CD14-positive monocyte (primary cell): Measurements from ENCODE around the gene ADSS1. TPM values are rescaled to one million over a fixed set of nuclear protein-coding genes. Genes with fewer than 3 reads are reported as not detected.

Source experiments
- DNase-seq, 3 donors: peaks; one replicate each; pipeline ENCODE4 v3.0.0-alpha.2; 2011 to 2022
- H2AFZ ChIP-seq: 2 replicates; pipeline ENCODE4 v1.6.0; 2012; ENCODE audit warnings: mild to moderate bottlenecking, low read depth, low read length, inconsistent platforms; ENCODE audit not compliant: insufficient read depth, poor library complexity, severe bottlenecking
- H3K27ac ChIP-seq, 2 donors: 1 replicate in 1 of 2; 2 replicates in 1 of 2; pipeline ENCODE4 v1.5.1; 2012 to 2013; ENCODE audit warnings: low read length in 2 of 2, control low read depth in 1 of 2, inconsistent platforms in 1 of 2, low read depth in 1 of 2, mild to moderate bottlenecking in 1 of 2
- H3K27me3 ChIP-seq, 2 donors: one replicate each; pipeline versions ENCODE4 v1.6.0 to v1.6.1; 2011 to 2013; ENCODE audit warnings: low read length in 2 of 2; ENCODE audit not compliant: control insufficient read depth in 2 of 2, insufficient read depth in 2 of 2
- H3K36me3 ChIP-seq, 2 donors: replicated peaks in 1 of 2; 1 replicate in 1 of 2; 2 replicates in 1 of 2; pipeline versions ENCODE4 v1.5.1 to v1.6.1; 2012 to 2013; ENCODE audit warnings: low read length in 2 of 2, control low read depth in 1 of 2, inconsistent platforms in 1 of 2, mild to moderate bottlenecking in 1 of 2; ENCODE audit not compliant: insufficient read depth in 2 of 2, control insufficient read depth in 1 of 2
- H3K4me1 ChIP-seq, 2 donors: 1 replicate in 1 of 2; 2 replicates in 1 of 2; pipeline versions ENCODE4 v1.5.1 to v1.6.1; 2012 to 2013; ENCODE audit warnings: low read length in 2 of 2, control low read depth in 1 of 2, inconsistent platforms in 1 of 2, mild to moderate bottlenecking in 1 of 2, moderate library complexity in 1 of 2; ENCODE audit not compliant: insufficient read depth in 2 of 2, control insufficient read depth in 1 of 2
- H3K4me2 ChIP-seq: replicated peaks from 2 replicates; pipeline ENCODE3; 2012; ENCODE audit warnings: low read length, moderate library complexity, mild to moderate bottlenecking; ENCODE audit not compliant: poor library complexity, severe bottlenecking; ENCODE audit errors: extremely low read depth
- H3K4me3 ChIP-seq, 3 experiments: fragments of 200-600 bp in 1 of 3; sonication (generic) in 1 of 3; replicated peaks in 1 of 3; 1 replicate in 2 of 3; 2 replicates in 1 of 3; pipeline ENCODE4 v1.5.1; 2011 to 2013; ENCODE audit warnings: low read length in 3 of 3, mild to moderate bottlenecking in 3 of 3, control low read depth in 2 of 3, low read depth in 2 of 3, inconsistent platforms in 1 of 3, moderate library complexity in 1 of 3
- H3K79me2 ChIP-seq: 2 replicates; pipeline ENCODE4 v1.6.0; 2012; ENCODE audit warnings: mild to moderate bottlenecking, control low read depth, inconsistent platforms, low read length, moderate library complexity; ENCODE audit not compliant: insufficient read depth
- H3K9ac ChIP-seq: 2 replicates; pipeline ENCODE4 v1.6.0; 2017; ENCODE audit warnings: low read length, mild to moderate bottlenecking; ENCODE audit not compliant: insufficient read depth, poor library complexity, severe bottlenecking
- H3K9me3 ChIP-seq, 2 donors: replicated peaks in 1 of 2; 1 replicate in 1 of 2; 2 replicates in 1 of 2; pipeline versions ENCODE4 v1.5.1 to v1.6.1; 2012 to 2013; ENCODE audit warnings: low read length in 2 of 2, control low read depth in 1 of 2; ENCODE audit not compliant: control insufficient read depth in 1 of 2, insufficient read depth in 1 of 2
- H4K20me1 ChIP-seq: 2 replicates; pipeline ENCODE4 v1.6.0; 2012; ENCODE audit warnings: mild to moderate bottlenecking, low read length, control low read depth, moderate library complexity; ENCODE audit not compliant: insufficient read depth
- H3K27ac Mint-ChIP-seq, 7 donors: one replicate each; pipeline ENCODE4 v1.8.0; 2020; ENCODE audit warnings: mild to moderate bottlenecking in 7 of 7, mixed read lengths in 7 of 7, moderate library complexity in 6 of 7, inconsistent platforms in 2 of 7
- H3K27me3 Mint-ChIP-seq, 3 donors: one replicate each; pipeline ENCODE4 v1.8.0; 2021 to 2022; ENCODE audit warnings: low read depth in 3 of 3, mild to moderate bottlenecking in 3 of 3, mixed read lengths in 3 of 3, moderate library complexity in 3 of 3, inconsistent platforms in 1 of 3
- H3K36me3 Mint-ChIP-seq, 2 donors: one replicate each; pipeline ENCODE4 v1.8.0; 2020; ENCODE audit warnings: mixed read lengths in 2 of 2, inconsistent platforms in 1 of 2, mild to moderate bottlenecking in 1 of 2
- H3K4me1 Mint-ChIP-seq: one replicate; pipeline ENCODE4 v1.8.0; 2020; ENCODE audit warnings: mild to moderate bottlenecking, mixed read lengths
- H3K4me3 Mint-ChIP-seq, 2 donors: one replicate each; pipeline ENCODE4 v1.8.0; 2020; ENCODE audit warnings: mild to moderate bottlenecking in 2 of 2, mixed read lengths in 2 of 2, moderate library complexity in 1 of 2
- H3K9me3 Mint-ChIP-seq, 7 donors: one replicate each; pipeline ENCODE4 v1.8.0; 2020 to 2022; ENCODE audit warnings: mixed read lengths in 7 of 7, mild to moderate bottlenecking in 6 of 7, moderate library complexity in 6 of 7, inconsistent platforms in 2 of 7
- WGBS: methylation state at CpG from one replicate; pipeline ENCODE4 v1.1.5; 2013; ENCODE audit warnings: missing lambda C conversion rate; ENCODE audit not compliant: insufficient coverage; 5-methylcytosine and 5-hydroxymethylcytosine counted together
- intact Hi-C, 2 donors: fragments of 100-400 bp; cut with micrococcal nuclease; formaldehyde crosslinking; loops; one replicate each; pipeline versions ENCODE4 v1.15.0 to v1.15.1; 2023
- polyA plus RNA-seq, 3 donors: library from polyadenylated mRNA; depleted of rRNA in 1 of 3; unstranded in 2 of 3; stranded (reverse) in 1 of 3; fragments of 300-500 nt in 2 of 3; fragments of >200 nt in 1 of 3; fragmentation: Illumina TruSeq in 2 of 3; gene quantifications; 1 replicate in 2 of 3; 2 replicates in 1 of 3; pipeline ENCODE4 v1.2.3, GENCODE V29; 2012 to 2021
- TF ChIP-seq, protein P1 (sequence below): fragments of 200-600 bp; IDR thresholded peaks from one replicate; pipeline ENCODE4 v1.8.0; 2022; ENCODE audit warnings: antibody characterized with exemption, mild to moderate bottlenecking

ADSS1 gene
- polyA plus RNA-seq, 3 donors: 0.61 to 3.7 (median 0.64) TPM

DNA sequence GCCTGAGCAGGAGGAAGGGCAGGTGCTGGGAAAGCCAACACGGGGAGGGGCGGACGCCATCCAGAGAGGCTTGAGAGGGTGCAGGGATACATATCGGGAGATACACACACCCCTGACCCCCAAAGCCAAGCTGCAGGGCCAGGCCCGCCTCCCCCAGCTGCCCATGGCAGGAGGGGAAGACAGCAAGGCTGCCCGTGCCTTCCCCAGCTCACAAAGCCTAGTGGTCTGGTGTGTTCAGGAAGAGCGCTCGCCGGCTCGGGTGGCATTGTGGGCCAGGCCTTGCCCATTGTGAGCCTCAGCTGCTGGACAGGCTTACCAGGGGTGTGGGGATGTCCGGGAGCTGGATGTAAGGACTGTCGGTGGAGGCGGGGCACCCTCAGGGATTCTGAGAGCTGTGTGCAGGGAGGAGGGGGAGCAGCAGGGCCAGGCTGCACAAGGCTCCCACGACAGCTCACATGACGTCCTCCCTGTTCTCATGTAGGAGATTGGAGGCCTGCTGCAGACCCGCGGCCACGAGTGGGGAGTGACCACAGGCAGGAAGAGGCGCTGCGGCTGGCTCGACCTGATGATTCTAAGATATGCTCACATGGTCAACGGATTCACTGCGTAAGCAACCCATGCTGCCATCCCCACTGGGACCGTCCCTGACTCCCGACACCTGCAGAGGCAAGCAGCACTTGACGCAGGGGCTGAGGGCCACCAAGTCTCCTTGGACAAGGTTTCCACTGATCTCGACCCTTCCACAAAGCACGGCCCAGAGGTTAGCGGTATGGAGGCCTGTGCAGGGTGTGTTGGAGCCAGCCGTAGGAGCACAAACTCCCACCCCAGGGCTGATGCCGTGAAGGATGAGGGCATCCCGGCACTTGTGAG lies 18.8 kb downstream of the ADSS1 start:
- H3K27me3 Mint-ChIP-seq: peaks cover 0 to 2% (median 0%) of the 10 kb centered on the region in 3 donors
- H3K4me3 ChIP-seq: no peak overlapping the region
- peaks cover under 1% of the 10 kb centered on the region for H3K4me1 Mint-ChIP-seq
- H3K9ac ChIP-seq: no peak overlapping the region
- no peak overlapping the region for H3K27ac Mint-ChIP-seq
- no peaks in the 10 kb centered on the region for H3K79me2 ChIP-seq
- H3K36me3 ChIP-seq: no peaks in the 10 kb centered on the region
- no peak overlapping the region for H3K27ac ChIP-seq
- no peak overlapping the region for H2AFZ ChIP-seq
- no peaks in the 10 kb centered on the region for H4K20me1 ChIP-seq
- H3K27me3 ChIP-seq: no peaks in the 10 kb centered on the region
- H3K36me3 Mint-ChIP-seq: peaks cover 3 to 4% of the 10 kb centered on the region in 2 donors
- H3K4me2 ChIP-seq: no peak overlapping the region
- H3K4me1 ChIP-seq: peaks cover 0 to 2% of the 10 kb centered on the region in 2 donors
- WGBS: 87% methylated on average over 28 of the region's 32 CpGs
- H3K4me3 Mint-ChIP-seq: peak overlapping the region in 1 of 2 donors; percentile 52
- TF ChIP-seq, protein P1, sequence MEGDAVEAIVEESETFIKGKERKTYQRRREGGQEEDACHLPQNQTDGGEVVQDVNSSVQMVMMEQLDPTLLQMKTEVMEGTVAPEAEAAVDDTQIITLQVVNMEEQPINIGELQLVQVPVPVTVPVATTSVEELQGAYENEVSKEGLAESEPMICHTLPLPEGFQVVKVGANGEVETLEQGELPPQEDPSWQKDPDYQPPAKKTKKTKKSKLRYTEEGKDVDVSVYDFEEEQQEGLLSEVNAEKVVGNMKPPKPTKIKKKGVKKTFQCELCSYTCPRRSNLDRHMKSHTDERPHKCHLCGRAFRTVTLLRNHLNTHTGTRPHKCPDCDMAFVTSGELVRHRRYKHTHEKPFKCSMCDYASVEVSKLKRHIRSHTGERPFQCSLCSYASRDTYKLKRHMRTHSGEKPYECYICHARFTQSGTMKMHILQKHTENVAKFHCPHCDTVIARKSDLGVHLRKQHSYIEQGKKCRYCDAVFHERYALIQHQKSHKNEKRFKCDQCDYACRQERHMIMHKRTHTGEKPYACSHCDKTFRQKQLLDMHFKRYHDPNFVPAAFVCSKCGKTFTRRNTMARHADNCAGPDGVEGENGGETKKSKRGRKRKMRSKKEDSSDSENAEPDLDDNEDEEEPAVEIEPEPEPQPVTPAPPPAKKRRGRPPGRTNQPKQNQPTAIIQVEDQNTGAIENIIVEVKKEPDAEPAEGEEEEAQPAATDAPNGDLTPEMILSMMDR: no peak
- no peak for DNase-seq
- intact Hi-C loops: no loop called here
- H3K9me3 ChIP-seq: no peaks in the 10 kb centered on the region
- no peaks in the 10 kb centered on the region for H3K9me3 Mint-ChIP-seq

DNA sequence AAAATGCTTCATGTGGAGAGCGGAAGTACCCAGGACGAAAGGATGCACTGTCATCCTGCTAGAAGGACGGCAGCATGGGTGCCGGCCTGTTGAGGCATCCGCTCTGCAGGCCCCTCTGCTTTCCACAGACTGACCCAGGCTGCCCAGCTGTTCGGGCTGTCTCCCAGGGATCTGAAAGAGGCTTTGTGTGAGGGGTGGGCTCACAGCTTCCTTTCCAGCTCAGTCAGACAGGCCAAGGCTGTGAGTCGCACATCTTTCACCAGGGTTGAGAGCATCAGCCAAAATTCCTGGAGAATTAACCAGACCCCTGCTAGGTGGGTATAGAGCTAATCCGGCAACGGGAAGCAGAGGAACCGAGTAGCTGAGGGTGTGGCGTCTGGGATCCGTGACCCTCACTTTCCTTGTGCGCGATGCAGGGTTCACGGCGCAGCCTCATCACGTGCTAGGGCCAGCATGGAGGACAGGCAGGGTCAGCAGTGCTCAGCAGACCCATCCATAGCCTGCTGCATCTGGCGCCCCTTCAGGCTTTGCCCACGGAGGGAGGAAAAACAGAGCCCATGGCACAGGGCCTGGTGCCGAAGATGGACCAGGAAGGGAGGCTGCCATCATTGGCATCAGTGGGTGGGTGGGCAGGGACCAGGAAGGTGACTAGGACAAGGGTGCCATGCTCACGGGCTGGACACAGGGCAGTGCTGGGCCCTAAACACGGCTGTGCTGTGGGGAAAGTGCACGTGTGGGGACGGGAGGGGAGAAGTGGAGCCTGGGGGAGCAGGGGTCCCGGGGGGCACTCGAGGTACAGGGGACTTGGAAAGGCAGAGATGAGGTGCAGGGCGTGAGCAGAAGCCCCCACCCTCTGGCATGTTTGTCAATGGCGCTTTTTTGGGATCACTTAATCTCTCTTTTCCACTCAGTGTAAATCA lies 19.7 kb downstream of the ADSS1 start:
- H3K27ac Mint-ChIP-seq: no peak overlapping the region
- peaks cover 3 to 4% of the 10 kb centered on the region in 2 donors for H3K36me3 Mint-ChIP-seq
- Histone ChIP-seq H3K27me3 (no peaks in the 10 kb centered on the region), H3K4me3 (no peak overlapping the region), H3K36me3 (no peaks in the 10 kb centered on the region), H2AFZ (no peak overlapping the region), H3K9ac (no peak overlapping the region), H3K4me2 (no peak overlapping the region), H4K20me1 (no peaks in the 10 kb centered on the region), H3K4me1 (peaks cover 0 to 10% of the 10 kb centered on the region in 2 donors), H3K27ac (no peak overlapping the region), H3K79me2 (no peaks in the 10 kb centered on the region), H3K9me3 (no peaks in the 10 kb centered on the region)
- intact Hi-C loops: no loop called here
- peak overlapping the region in 1 of 2 donors; percentile 52 for H3K4me3 Mint-ChIP-seq
- no peak for DNase-seq
- TF ChIP-seq, protein P1: no peak
- peaks cover 0 to under 1% (median 0%) of the 10 kb centered on the region in 3 donors for H3K27me3 Mint-ChIP-seq
- no peaks in the 10 kb centered on the region for H3K9me3 Mint-ChIP-seq
- H3K4me1 Mint-ChIP-seq: peaks cover 10% of the 10 kb centered on the region
- WGBS: 94% methylated on average over 19 of the region's 28 CpGs
